Glutamatergic neuron (in vitro differentiated cells): ENCODE measurements around the gene FZD7. TPM values are rescaled to one million over a fixed set of nuclear protein-coding genes. Genes with fewer than 3 reads are reported as not detected.

Source experiments
- DNase-seq: peaks from one replicate; pipeline ENCODE4 v3.0.0; 2022
- H3K27ac Mint-ChIP-seq: one replicate; pipeline ENCODE4 v1.8.0; 2020; ENCODE audit warnings: mild to moderate bottlenecking, mixed read lengths, inconsistent platforms; ENCODE audit not compliant: unreplicated experiment
- H3K27me3 Mint-ChIP-seq: one replicate; pipeline ENCODE4 v1.8.0; 2020; ENCODE audit warnings: mild to moderate bottlenecking, moderate library complexity, mixed read lengths, inconsistent platforms; ENCODE audit not compliant: unreplicated experiment
- H3K36me3 Mint-ChIP-seq: one replicate; pipeline ENCODE4 v1.8.0; 2020; ENCODE audit warnings: mild to moderate bottlenecking, mixed read lengths, inconsistent platforms; ENCODE audit not compliant: unreplicated experiment
- H3K4me1 Mint-ChIP-seq: one replicate; pipeline ENCODE4 v1.8.0; 2020; ENCODE audit warnings: mild to moderate bottlenecking, low read depth, mixed read lengths, inconsistent platforms; ENCODE audit not compliant: unreplicated experiment
- H3K4me3 Mint-ChIP-seq: one replicate; pipeline ENCODE4 v1.8.0; 2020; ENCODE audit warnings: mild to moderate bottlenecking, mixed read lengths, inconsistent platforms; ENCODE audit not compliant: unreplicated experiment
- H3K9me3 Mint-ChIP-seq: one replicate; pipeline ENCODE4 v1.8.0; 2020; ENCODE audit warnings: mild to moderate bottlenecking, moderate library complexity, mixed read lengths, inconsistent platforms; ENCODE audit not compliant: unreplicated experiment
- total RNA-seq: library from RNA; stranded (reverse); fragmentation: NEBNext Ultra II Directional; extraction: Animal tissue kit (Norgen Biotek cat#: 25700); gene quantifications from one replicate; pipeline ENCODE4 v1.2.1, GENCODE V29; 2021; ENCODE audit not compliant: unreplicated experiment
- TF ChIP-seq, protein P1 (sequence below): fragments of 200-600 bp; sonication (generic); IDR thresholded peaks from one replicate; pipeline ENCODE4 v1.5.0; 2021; ENCODE audit not compliant: partially characterized antibody, unreplicated experiment

Gene FZD7
- total RNA-seq, 1 donor from 2014 or later: 19.0 TPM

DNA sequence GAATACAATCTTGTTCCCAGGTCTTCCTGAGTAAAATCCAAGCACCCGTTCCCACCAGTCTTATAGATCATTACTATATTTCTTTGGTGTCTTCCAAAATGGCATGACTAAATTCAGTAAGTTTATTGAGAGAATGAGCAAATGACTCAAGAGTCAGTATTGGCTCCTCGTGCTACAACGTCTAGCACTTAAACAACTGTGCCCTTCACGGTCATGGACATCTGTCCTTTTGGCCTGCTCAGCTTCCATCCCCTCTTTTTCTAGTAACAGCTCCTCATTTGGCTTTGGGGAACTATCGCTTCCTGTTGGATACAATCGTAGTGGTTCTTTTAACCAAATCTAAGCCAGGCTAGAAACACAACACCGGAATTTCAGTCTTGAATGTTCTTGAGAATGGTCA, 24.1 kb upstream of the FZD7 start:
- Mint-ChIP-seq H3K36me3 (no peaks in the 10 kb centered on the region), H3K9me3 (no peaks in the 10 kb centered on the region), H3K27me3 (no peaks in the 10 kb centered on the region), H3K4me3 (no peak overlapping the region), H3K27ac (no peak overlapping the region), H3K4me1 (peaks cover 13% of the 10 kb centered on the region)
- no peak for DNase-seq
- TF ChIP-seq, protein P1, sequence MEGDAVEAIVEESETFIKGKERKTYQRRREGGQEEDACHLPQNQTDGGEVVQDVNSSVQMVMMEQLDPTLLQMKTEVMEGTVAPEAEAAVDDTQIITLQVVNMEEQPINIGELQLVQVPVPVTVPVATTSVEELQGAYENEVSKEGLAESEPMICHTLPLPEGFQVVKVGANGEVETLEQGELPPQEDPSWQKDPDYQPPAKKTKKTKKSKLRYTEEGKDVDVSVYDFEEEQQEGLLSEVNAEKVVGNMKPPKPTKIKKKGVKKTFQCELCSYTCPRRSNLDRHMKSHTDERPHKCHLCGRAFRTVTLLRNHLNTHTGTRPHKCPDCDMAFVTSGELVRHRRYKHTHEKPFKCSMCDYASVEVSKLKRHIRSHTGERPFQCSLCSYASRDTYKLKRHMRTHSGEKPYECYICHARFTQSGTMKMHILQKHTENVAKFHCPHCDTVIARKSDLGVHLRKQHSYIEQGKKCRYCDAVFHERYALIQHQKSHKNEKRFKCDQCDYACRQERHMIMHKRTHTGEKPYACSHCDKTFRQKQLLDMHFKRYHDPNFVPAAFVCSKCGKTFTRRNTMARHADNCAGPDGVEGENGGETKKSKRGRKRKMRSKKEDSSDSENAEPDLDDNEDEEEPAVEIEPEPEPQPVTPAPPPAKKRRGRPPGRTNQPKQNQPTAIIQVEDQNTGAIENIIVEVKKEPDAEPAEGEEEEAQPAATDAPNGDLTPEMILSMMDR: no peak

DNA sequence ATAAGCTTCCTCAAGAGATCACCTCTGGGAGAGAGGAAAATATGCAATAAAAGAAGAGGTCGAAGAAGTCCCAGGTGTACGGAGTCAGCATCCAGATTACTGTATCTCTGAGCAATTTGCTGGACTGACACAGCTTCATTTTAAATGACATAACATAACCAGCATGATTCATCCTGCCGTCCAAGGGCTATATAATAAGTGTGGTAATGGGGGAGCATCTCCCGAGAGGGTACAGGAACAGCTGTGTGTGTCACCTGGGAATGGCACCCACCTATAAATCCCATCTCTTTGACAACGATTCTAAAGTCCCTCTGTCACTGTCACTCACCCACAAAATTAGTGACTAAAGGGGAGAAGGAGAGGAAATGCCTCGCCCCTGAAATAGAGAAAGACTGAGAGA, 19.3 kb upstream of the FZD7 start:
- no peaks in the 10 kb centered on the region for H3K27me3 Mint-ChIP-seq
- TF ChIP-seq, protein P1: no peak
- no peaks in the 10 kb centered on the region for H3K36me3 Mint-ChIP-seq
- H3K4me3 Mint-ChIP-seq: peak overlapping the region; percentile 43
- H3K27ac Mint-ChIP-seq: peak overlapping the region; percentile 82
- H3K4me1 Mint-ChIP-seq: peaks cover 23% of the 10 kb centered on the region
- no peaks in the 10 kb centered on the region for H3K9me3 Mint-ChIP-seq
- no peak for DNase-seq

DNA sequence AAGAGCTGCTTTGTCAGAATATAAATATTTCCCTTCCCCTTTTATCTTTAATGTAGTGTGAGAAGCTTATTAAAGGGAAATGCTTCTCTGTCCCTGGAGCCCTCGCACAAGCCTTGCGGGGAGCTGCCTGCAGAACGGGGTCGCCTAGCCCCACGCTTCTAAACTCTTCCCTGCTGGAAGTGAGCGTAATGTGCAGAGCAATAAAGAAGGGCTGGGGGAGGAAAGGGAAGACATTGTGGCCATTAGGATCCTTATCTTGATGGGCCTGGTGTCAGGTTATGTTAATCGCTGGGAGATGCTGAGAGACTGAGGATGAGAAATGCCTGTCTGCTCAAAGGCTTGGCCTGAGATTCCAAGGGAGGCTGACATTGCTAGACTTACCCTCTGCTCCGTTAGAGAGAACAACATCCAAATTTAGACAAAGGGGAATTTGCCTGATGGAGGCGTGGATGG, 18.9 kb upstream of the FZD7 start:
- Mint-ChIP-seq H3K27ac (peak overlapping the region; percentile 82), H3K9me3 (no peaks in the 10 kb centered on the region), H3K36me3 (no peaks in the 10 kb centered on the region), H3K4me3 (peak overlapping the region; percentile 54), H3K27me3 (no peaks in the 10 kb centered on the region), H3K4me1 (peaks cover 23% of the 10 kb centered on the region)
- DNase-seq: no peak
- TF ChIP-seq, protein P1: no peak

DNA sequence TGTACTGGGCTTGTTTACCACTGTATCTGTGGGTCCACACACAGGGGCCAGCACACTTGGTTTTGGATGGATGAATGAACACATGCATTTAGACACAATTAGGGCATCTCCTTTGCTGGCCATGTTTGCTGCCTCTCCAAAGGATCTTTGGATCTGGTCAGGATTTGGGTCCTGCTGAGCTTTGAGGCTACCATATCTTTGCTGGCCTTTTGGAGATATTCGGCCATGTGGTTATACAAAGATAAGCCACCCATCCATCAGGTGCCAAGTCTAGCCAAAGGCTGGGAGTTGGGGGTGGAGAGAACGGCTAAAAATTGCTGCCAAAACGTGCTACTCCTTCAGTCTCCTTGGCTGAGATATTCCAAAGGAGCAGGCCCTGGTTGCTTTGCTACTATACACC, 18.2 kb upstream of the FZD7 start:
- peak overlapping the region; percentile 75 for H3K27ac Mint-ChIP-seq
- no peak for DNase-seq
- H3K4me1 Mint-ChIP-seq: peaks cover 23% of the 10 kb centered on the region
- H3K27me3 Mint-ChIP-seq: no peaks in the 10 kb centered on the region
- H3K4me3 Mint-ChIP-seq: no peak overlapping the region
- no peaks in the 10 kb centered on the region for H3K36me3 Mint-ChIP-seq
- H3K9me3 Mint-ChIP-seq: no peaks in the 10 kb centered on the region
- TF ChIP-seq, protein P1: no peak

DNA sequence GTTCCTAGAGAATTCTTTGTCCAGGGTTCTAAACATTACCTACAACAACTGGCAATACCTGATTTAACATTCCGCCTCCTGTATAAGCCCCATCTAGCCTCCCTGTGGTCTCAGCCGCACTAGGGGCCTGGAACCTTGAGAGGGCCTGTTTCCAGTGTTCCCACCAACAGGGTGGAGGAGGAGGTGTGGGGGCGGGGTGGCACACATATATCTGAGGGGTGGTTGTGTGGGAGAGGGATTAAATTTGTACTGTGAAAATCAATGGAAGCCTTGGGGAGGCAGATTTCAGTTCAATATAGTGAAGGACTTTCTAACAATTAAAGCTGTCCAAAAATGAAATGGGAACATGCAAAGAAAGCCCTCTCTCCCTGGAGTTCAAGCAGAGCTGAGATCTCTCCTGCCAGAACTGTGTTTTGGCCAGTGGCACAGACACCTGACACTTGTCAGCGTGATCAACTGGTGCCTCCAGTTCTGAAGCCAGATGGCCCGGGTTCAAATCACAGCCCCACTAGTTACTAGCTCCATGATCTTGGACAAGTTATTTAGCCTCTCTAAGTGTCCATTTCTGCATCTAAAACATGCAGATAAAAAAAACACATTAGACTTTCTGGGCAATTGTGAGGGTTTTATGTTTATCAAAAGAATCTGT, 17.0 kb upstream of the FZD7 start:
- no peak for DNase-seq
- no peaks in the 10 kb centered on the region for H3K9me3 Mint-ChIP-seq
- peaks cover 23% of the 10 kb centered on the region for H3K4me1 Mint-ChIP-seq
- no peak overlapping the region for H3K27ac Mint-ChIP-seq
- no peaks in the 10 kb centered on the region for H3K36me3 Mint-ChIP-seq
- TF ChIP-seq, protein P1: no peak
- no peaks in the 10 kb centered on the region for H3K27me3 Mint-ChIP-seq
- no peak overlapping the region for H3K4me3 Mint-ChIP-seq
